H9 (cell line): ENCODE measurements around the gene POLR3B. TPM values are rescaled to one million over a fixed set of nuclear protein-coding genes. Genes with fewer than 3 reads are reported as not detected.

Experiments used
- DNase-seq: peaks from one replicate; pipeline ENCODE4 v3.0.0-alpha.2; 2017
- H2AFZ ChIP-seq: one replicate; pipeline ENCODE4 v1.6.1; 2013; ENCODE audit warnings: mild to moderate bottlenecking, low read length, control low read depth, moderate library complexity
- H2AK5ac ChIP-seq: 2 replicates; pipeline ENCODE4 v1.6.1; 2013; ENCODE audit warnings: low read length, control low read depth, mixed read lengths; ENCODE audit not compliant: insufficient read length
- H2BK120ac ChIP-seq: one replicate; pipeline ENCODE4 v1.6.1; 2013; ENCODE audit warnings: low read depth, mild to moderate bottlenecking, low read length, control low read depth, inconsistent platforms; ENCODE audit not compliant: poor library complexity, severe bottlenecking
- H2BK12ac ChIP-seq: 2 replicates; pipeline ENCODE4 v1.6.1; 2013; ENCODE audit warnings: low read length, control low read depth, mixed read lengths, low read depth; ENCODE audit not compliant: insufficient read length
- H2BK15ac ChIP-seq: 2 replicates; pipeline ENCODE4 v1.6.1; 2013; ENCODE audit warnings: low read depth, low read length, control low read depth
- H2BK20ac ChIP-seq: one replicate; pipeline ENCODE4 v1.6.1; 2013; ENCODE audit warnings: low read depth, mild to moderate bottlenecking, low read length, control low read depth, inconsistent platforms; ENCODE audit not compliant: poor library complexity, severe bottlenecking
- H2BK5ac ChIP-seq: 2 replicates; pipeline ENCODE4 v1.6.1; 2013; ENCODE audit warnings: low read length, control low read depth, mixed read lengths; ENCODE audit not compliant: insufficient read length
- H3K14ac ChIP-seq: 2 replicates; pipeline ENCODE4 v1.6.1; 2013; ENCODE audit warnings: low read length, control low read depth; ENCODE audit not compliant: insufficient read depth
- H3K18ac ChIP-seq: 2 replicates; pipeline ENCODE4 v1.6.1; 2013; ENCODE audit warnings: low read depth, mild to moderate bottlenecking, mixed read lengths, low read length, control low read depth; ENCODE audit not compliant: insufficient read length
- H3K23ac ChIP-seq: 2 replicates; pipeline ENCODE4 v1.6.1; 2013; ENCODE audit warnings: low read length, control low read depth, mixed read lengths, low read depth; ENCODE audit not compliant: insufficient read length
- H3K23me2 ChIP-seq: 2 replicates; pipeline ENCODE4 v1.6.1; 2013; ENCODE audit warnings: low read depth, mild to moderate bottlenecking, mixed read lengths, low read length, control low read depth; ENCODE audit not compliant: insufficient read length, poor library complexity, severe bottlenecking
- H3K27ac ChIP-seq: 2 replicates; pipeline ENCODE4 v1.5.1; 2013; ENCODE audit warnings: low read length, control low read depth, mixed read lengths, low read depth; ENCODE audit not compliant: insufficient read length
- H3K27me3 ChIP-seq: 2 replicates; pipeline ENCODE4 v1.6.1; 2013; ENCODE audit warnings: low read length, control low read depth, inconsistent platforms; ENCODE audit not compliant: insufficient read depth
- H3K4ac ChIP-seq: 2 replicates; pipeline ENCODE4 v1.6.1; 2013; ENCODE audit warnings: low read depth, mild to moderate bottlenecking, control low read depth, inconsistent platforms, low read length, moderate library complexity
- H3K4me1 ChIP-seq: 2 replicates; pipeline ENCODE4 v1.6.1; 2013; ENCODE audit warnings: low read length, control low read depth, inconsistent platforms; ENCODE audit not compliant: insufficient read depth
- H3K4me2 ChIP-seq: 2 replicates; pipeline ENCODE4 v1.6.1; 2013; ENCODE audit warnings: low read length, control low read depth, mixed read lengths; ENCODE audit not compliant: insufficient read length, insufficient read depth
- H3K56ac ChIP-seq: 2 replicates; pipeline ENCODE4 v1.6.1; 2013; ENCODE audit warnings: low read depth, mild to moderate bottlenecking, mixed read lengths, low read length, control low read depth; ENCODE audit not compliant: insufficient read length
- H3K79me1 ChIP-seq: 2 replicates; pipeline ENCODE4 v1.6.1; 2013; ENCODE audit warnings: low read depth, mild to moderate bottlenecking, moderate library complexity, low read length, control low read depth, inconsistent platforms; ENCODE audit not compliant: insufficient read depth, poor library complexity, severe bottlenecking
- H3K79me2 ChIP-seq: 2 replicates; pipeline ENCODE4 v1.6.1; 2013; ENCODE audit warnings: low read length, control low read depth, inconsistent platforms; ENCODE audit not compliant: insufficient read depth
- H3K9ac ChIP-seq: 2 replicates; pipeline ENCODE4 v1.6.1; 2013; ENCODE audit warnings: low read length, control low read depth, mixed read lengths; ENCODE audit not compliant: insufficient read length; ENCODE audit errors: extremely low read depth
- H3K9me3 ChIP-seq: one replicate; pipeline ENCODE4 v1.6.1; 2013; ENCODE audit warnings: low read depth, low read length, inconsistent platforms; ENCODE audit not compliant: control insufficient read depth
- H3T11ph ChIP-seq: one replicate; pipeline ENCODE4 v1.6.1; 2013; ENCODE audit warnings: mild to moderate bottlenecking, low read length, control low read depth, inconsistent platforms
- H4K20me1 ChIP-seq: one replicate; pipeline ENCODE4 v1.6.1; 2013; ENCODE audit not compliant: control insufficient read depth, insufficient read length, insufficient read depth
- H4K5ac ChIP-seq: 2 replicates; pipeline ENCODE4 v1.6.1; 2013; ENCODE audit warnings: low read depth, mild to moderate bottlenecking, mixed read lengths, low read length, control low read depth; ENCODE audit not compliant: insufficient read length
- H4K8ac ChIP-seq: replicated peaks from 2 replicates; pipeline ENCODE4 v1.6.1; 2013; ENCODE audit warnings: low read length, control low read depth, mixed read lengths, low read depth; ENCODE audit not compliant: insufficient read length
- H4K91ac ChIP-seq: 2 replicates; pipeline ENCODE4 v1.6.1; 2013; ENCODE audit warnings: low read depth, mild to moderate bottlenecking, moderate library complexity, mixed read lengths, low read length, control low read depth; ENCODE audit not compliant: insufficient read length
- H3K27ac Mint-ChIP-seq, 3 experiments: 2 replicates in 2 of 3; 3 replicates in 1 of 3; pipeline ENCODE4 v1.8.0; 2020 to 2021; ENCODE audit warnings: mixed read lengths in 3 of 3, mild to moderate bottlenecking in 1 of 3, moderate library complexity in 1 of 3
- H3K27me3 Mint-ChIP-seq: 2 replicates; pipeline ENCODE4 v1.8.0; 2021; ENCODE audit warnings: low read depth, mild to moderate bottlenecking, moderate library complexity, mixed read lengths
- H3K36me3 Mint-ChIP-seq, 3 experiments: 2 replicates in 2 of 3; 3 replicates in 1 of 3; pipeline ENCODE4 v1.8.0; 2020 to 2021; ENCODE audit warnings: low read depth in 3 of 3, mixed read lengths in 3 of 3; ENCODE audit not compliant: insufficient read depth in 1 of 3
- H3K4me1 Mint-ChIP-seq, 2 experiments: 2 replicates each; pipeline ENCODE4 v1.8.0; 2020; ENCODE audit warnings: mixed read lengths in 2 of 2
- H3K4me3 Mint-ChIP-seq, 2 experiments: 2 replicates in 1 of 2; 3 replicates in 1 of 2; pipeline ENCODE4 v1.8.0; 2020 to 2021; ENCODE audit warnings: mild to moderate bottlenecking in 2 of 2, mixed read lengths in 2 of 2, moderate library complexity in 1 of 2
- H3K9me3 Mint-ChIP-seq, 2 experiments: 2 replicates in 1 of 2; 3 replicates in 1 of 2; pipeline ENCODE4 v1.8.0; 2020; ENCODE audit warnings: mild to moderate bottlenecking in 2 of 2, mixed read lengths in 2 of 2, moderate library complexity in 1 of 2
- WGBS: extraction: QIAGEN DNeasy Blood & Tissue Kit; methylation state at CpG from one replicate; pipeline ENCODE4 v1.1.7; 2013; ENCODE audit warnings: missing lambda C conversion rate, low lambda C conversion rate, mixed read lengths; ENCODE audit not compliant: insufficient read length; ENCODE audit errors: extremely low coverage; 5-methylcytosine and 5-hydroxymethylcytosine counted together
- total RNA-seq: library from RNA; stranded (reverse); gene quantifications from 2 replicates; pipeline ENCODE4 v1.2.1, GENCODE V29; 2021
- TF ChIP-seq, protein P1 (sequence below): fragments of 200-600 bp; sonication (generic); conservative IDR thresholded peaks from 3 replicates; pipeline ENCODE4 v1.8.0; 2021; ENCODE audit warnings: antibody characterized with exemption, mild to moderate bottlenecking

The POLR3B gene
- total RNA-seq, 1 experiment from 2014 or later: 13.4 TPM

DNA sequence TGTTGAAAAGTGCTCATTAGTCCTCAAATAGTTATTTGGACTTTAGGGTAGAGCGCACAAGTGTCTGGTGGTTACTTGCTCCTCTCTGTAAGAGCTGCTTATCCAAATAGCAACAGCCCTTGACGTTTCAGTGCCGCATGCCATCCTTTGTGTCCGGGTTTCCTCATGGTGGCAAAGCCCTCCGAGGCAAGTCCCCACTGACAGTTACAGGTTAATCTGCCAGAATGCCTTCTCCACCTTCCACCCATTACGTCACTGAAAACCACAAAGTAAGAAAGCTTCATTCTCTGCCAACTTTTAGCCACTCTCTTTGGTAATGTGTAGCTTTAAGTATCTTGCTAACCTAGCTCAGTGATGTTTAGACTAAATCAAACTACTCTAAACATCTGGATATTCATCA lies 78.6 kb downstream of the POLR3B start:
- Histone ChIP-seq H3K4ac (no peak overlapping the region), H3K4me2 (no peak overlapping the region), H2BK15ac (no peak overlapping the region), H3K27me3 (no peaks in the 10 kb centered on the region), H3K79me2 (no peaks in the 10 kb centered on the region), H3K56ac (no peak overlapping the region), H2BK20ac (no peak overlapping the region), H3T11ph (no peak overlapping the region), H2BK120ac (no peak overlapping the region), H2BK5ac (no peak overlapping the region), H3K23ac (no peak overlapping the region), H3K14ac (no peak overlapping the region), H2AFZ (no peak overlapping the region), H4K5ac (no peak overlapping the region), H3K79me1 (no peaks in the 10 kb centered on the region), H2AK5ac (no peak overlapping the region), H3K18ac (no peak overlapping the region), H3K9ac (no peak overlapping the region), H3K9me3 (no peaks in the 10 kb centered on the region), H4K91ac (no peak overlapping the region), H3K4me1 (no peaks in the 10 kb centered on the region), H2BK12ac (no peak overlapping the region), H3K27ac (no peak overlapping the region), H4K20me1 (no peaks in the 10 kb centered on the region), H4K8ac (no peak overlapping the region), H3K23me2 (no peaks in the 10 kb centered on the region)
- WGBS: no CpG with 5 or more reads among the region's 6 CpGs
- Mint-ChIP-seq H3K27ac (no peak overlapping the region), H3K4me3 (no peak overlapping the region), H3K36me3 (peaks cover 4 to 28% (median 9%) of the 10 kb centered on the region in 3 experiments; a peak in 5 of 7 replicates), H3K27me3 (no peaks in the 10 kb centered on the region), H3K9me3 (no peaks in the 10 kb centered on the region), H3K4me1 (no peaks in the 10 kb centered on the region)
- TF ChIP-seq, protein P1, sequence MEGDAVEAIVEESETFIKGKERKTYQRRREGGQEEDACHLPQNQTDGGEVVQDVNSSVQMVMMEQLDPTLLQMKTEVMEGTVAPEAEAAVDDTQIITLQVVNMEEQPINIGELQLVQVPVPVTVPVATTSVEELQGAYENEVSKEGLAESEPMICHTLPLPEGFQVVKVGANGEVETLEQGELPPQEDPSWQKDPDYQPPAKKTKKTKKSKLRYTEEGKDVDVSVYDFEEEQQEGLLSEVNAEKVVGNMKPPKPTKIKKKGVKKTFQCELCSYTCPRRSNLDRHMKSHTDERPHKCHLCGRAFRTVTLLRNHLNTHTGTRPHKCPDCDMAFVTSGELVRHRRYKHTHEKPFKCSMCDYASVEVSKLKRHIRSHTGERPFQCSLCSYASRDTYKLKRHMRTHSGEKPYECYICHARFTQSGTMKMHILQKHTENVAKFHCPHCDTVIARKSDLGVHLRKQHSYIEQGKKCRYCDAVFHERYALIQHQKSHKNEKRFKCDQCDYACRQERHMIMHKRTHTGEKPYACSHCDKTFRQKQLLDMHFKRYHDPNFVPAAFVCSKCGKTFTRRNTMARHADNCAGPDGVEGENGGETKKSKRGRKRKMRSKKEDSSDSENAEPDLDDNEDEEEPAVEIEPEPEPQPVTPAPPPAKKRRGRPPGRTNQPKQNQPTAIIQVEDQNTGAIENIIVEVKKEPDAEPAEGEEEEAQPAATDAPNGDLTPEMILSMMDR: no peak
- no peak for DNase-seq
